ENCODE data around the gene ABLIM1. TPM values are rescaled to one million over a fixed set of nuclear protein-coding genes. Genes with fewer than 3 reads are reported as not detected.

The ABLIM1 gene
- total and polyA plus RNA-seq, 2 donors (not counting 1 experiment from before 2014, with no cell fraction given), result 5.3 to 13.6 TPM

DNA sequence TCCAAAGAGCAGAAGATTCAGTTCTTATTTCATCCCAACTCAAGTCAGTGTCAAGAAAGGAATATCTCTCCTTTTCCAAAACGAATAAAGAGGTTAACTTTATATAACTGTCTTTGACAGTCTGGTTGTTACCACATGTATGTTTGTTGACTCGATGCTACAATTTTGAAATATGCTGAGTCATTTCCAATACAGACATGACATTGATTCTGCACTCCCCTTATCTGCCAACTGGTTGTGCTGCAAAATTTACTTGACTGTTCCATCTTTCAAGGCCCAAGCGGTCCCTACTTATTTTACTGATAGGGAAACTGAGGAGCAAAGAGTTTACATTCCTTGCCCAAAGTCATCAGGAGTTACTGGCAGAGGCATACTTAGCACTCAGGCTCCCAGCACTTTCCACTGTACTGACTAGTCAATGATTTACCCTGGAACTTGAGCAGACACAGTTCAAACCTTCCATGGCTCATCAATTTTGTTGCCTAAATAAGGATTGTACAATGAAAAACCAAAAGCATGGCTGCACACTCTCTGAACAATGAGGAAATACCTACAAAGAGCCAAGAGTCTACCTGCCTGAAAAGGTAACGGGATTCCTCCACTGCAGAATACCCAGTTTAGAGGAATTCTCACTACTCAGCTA, 52.8 kb downstream of the ABLIM1 start:
- no peaks in the 10 kb centered on the region for H3K9me3 ChIP-seq (ENCODE audit: control insufficient read depth, insufficient read depth, low read depth, low read length)
- H3K9ac ChIP-seq (ENCODE audit: insufficient read depth, low read length), result no peak overlapping the region
- no peaks in the 10 kb centered on the region for H3K4me1 ChIP-seq (ENCODE audit: control insufficient read depth, extremely low read depth, insufficient read depth, low read length)
- H3K79me2 ChIP-seq (ENCODE audit: control insufficient read depth, insufficient read depth, low read length), result no peaks in the 10 kb centered on the region
- peak in 1 of 2 donors; percentile 6 for DNase-seq (ENCODE audit: low read depth in 2 of 2)
- TF ChIP-seq EZH2 (IDR thresholded peaks at IDR 0.05; ENCODE audit: low read length, missing control alignments), result no peak
- TF ChIP-seq, protein P1, sequence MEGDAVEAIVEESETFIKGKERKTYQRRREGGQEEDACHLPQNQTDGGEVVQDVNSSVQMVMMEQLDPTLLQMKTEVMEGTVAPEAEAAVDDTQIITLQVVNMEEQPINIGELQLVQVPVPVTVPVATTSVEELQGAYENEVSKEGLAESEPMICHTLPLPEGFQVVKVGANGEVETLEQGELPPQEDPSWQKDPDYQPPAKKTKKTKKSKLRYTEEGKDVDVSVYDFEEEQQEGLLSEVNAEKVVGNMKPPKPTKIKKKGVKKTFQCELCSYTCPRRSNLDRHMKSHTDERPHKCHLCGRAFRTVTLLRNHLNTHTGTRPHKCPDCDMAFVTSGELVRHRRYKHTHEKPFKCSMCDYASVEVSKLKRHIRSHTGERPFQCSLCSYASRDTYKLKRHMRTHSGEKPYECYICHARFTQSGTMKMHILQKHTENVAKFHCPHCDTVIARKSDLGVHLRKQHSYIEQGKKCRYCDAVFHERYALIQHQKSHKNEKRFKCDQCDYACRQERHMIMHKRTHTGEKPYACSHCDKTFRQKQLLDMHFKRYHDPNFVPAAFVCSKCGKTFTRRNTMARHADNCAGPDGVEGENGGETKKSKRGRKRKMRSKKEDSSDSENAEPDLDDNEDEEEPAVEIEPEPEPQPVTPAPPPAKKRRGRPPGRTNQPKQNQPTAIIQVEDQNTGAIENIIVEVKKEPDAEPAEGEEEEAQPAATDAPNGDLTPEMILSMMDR (conservative IDR thresholded peaks at IDR 0.05 in 1 of 2, IDR thresholded peaks at IDR 0.05 in 1 of 2; ENCODE audit: low read depth in 1 of 2, low read length in 2 of 2), result no peak
- no peaks in the 10 kb centered on the region for H3K36me3 ChIP-seq (ENCODE audit: control insufficient read depth, insufficient read depth, low read length)
- no peaks in the 10 kb centered on the region for H4K20me1 ChIP-seq (ENCODE audit: control insufficient read depth, extremely low read depth, insufficient read depth, low read length)
- H3K27ac ChIP-seq (ENCODE audit: insufficient read depth, low read length), result no peak overlapping the region
- no peak overlapping the region for H3K4me2 ChIP-seq (ENCODE audit: extremely low read depth, insufficient read depth, low read length)
- H3K4me3 ChIP-seq (replicated peaks in 1 of 4; ENCODE audit: control extremely low read depth in 1 of 4, insufficient read depth in 1 of 4, low read depth in 3 of 4, low read length in 4 of 4), result no peak overlapping the region
- no peaks in the 10 kb centered on the region for H3K27me3 ChIP-seq (ENCODE audit: control insufficient read depth, insufficient read depth, low read length)
- no peak overlapping the region for H2AFZ ChIP-seq (ENCODE audit: low read length)

DNA sequence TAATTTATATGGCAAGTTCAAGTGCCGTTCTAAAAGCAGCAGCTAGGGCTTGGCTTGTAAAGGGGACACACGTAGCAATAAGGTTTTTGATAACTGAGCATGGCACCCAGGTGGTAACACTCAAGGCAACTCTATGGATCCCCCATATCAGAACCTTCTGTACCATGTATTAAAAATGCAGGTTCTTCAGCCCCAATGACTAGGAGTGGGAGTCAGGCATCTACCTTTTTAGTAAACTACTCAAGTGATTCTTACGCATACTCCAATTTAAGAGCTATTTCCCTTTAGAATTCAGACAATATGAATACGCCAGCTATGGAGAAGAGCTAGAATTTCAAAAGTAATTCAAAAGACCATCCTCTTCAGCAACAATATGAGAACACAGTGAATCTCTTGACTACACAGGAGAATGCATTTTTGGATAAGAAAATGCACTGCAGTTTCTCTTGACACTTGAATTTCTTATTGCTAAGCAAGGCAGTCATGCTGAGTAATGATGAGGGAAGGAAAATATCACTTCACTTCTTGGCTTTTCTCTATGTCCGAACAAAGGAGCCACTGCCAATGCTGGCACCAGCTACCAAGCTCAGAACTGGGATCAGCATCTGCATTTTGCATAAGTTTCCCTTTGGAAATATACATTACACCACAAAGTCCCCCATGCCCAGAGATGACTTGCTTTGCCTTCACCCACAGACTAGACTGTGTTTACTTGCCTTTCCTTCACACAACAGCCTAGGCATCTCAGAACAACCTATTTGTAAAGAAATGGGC, 53.5 kb downstream of the ABLIM1 start:
- H4K20me1 ChIP-seq (ENCODE audit: control insufficient read depth, extremely low read depth, insufficient read depth, low read length), result no peaks in the 10 kb centered on the region
- no peak overlapping the region for H3K27ac ChIP-seq (ENCODE audit: insufficient read depth, low read length)
- no peaks in the 10 kb centered on the region for H3K4me1 ChIP-seq (ENCODE audit: control insufficient read depth, extremely low read depth, insufficient read depth, low read length)
- no peaks in the 10 kb centered on the region for H3K36me3 ChIP-seq (ENCODE audit: control insufficient read depth, insufficient read depth, low read length)
- DNase-seq (ENCODE audit: low read depth in 2 of 2), result no peak
- TF ChIP-seq, protein P1 (conservative IDR thresholded peaks at IDR 0.05 in 1 of 2, IDR thresholded peaks at IDR 0.05 in 1 of 2; ENCODE audit: low read depth in 1 of 2, low read length in 2 of 2), result no peak
- TF ChIP-seq EZH2 (IDR thresholded peaks at IDR 0.05; ENCODE audit: low read length, missing control alignments), result no peak
- H3K9me3 ChIP-seq (ENCODE audit: control insufficient read depth, insufficient read depth, low read depth, low read length), result no peaks in the 10 kb centered on the region
- no peaks in the 10 kb centered on the region for H3K27me3 ChIP-seq (ENCODE audit: control insufficient read depth, insufficient read depth, low read length)
- H3K4me2 ChIP-seq (ENCODE audit: extremely low read depth, insufficient read depth, low read length), result no peak overlapping the region
- no peak overlapping the region for H2AFZ ChIP-seq (ENCODE audit: low read length)
- no peaks in the 10 kb centered on the region for H3K79me2 ChIP-seq (ENCODE audit: control insufficient read depth, insufficient read depth, low read length)
- H3K4me3 ChIP-seq (replicated peaks in 1 of 4; ENCODE audit: control extremely low read depth in 1 of 4, insufficient read depth in 1 of 4, low read depth in 3 of 4, low read length in 4 of 4), result no peak overlapping the region
- H3K9ac ChIP-seq (ENCODE audit: insufficient read depth, low read length), result no peak overlapping the region

DNA sequence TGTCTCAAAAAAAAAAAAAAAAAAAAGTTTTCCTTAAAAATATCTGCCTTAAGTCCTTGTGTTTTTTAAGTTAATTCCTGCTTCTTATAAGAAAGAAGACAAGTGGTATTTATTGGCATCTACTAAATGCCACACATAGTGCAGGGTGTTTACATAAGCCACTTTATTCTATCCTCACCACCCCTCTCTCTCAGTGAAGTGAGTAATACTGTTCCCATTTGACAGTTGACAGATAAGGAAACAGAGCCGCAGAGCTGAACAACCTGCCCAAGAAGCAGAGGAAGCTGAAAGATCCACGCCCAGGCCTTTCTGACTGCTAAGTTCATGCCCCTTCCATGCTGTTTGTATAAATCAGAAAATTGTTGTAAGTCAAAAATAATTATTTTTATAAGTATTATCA, 54.1 kb downstream of the ABLIM1 start:
- no peak overlapping the region for H3K9ac ChIP-seq (ENCODE audit: insufficient read depth, low read length)
- DNase-seq (ENCODE audit: low read depth in 2 of 2), result peak; percentile 9 to 67
- no peaks in the 10 kb centered on the region for H3K79me2 ChIP-seq (ENCODE audit: control insufficient read depth, insufficient read depth, low read length)
- no peak overlapping the region for H3K4me3 ChIP-seq (replicated peaks in 1 of 4; ENCODE audit: control extremely low read depth in 1 of 4, insufficient read depth in 1 of 4, low read depth in 3 of 4, low read length in 4 of 4)
- TF ChIP-seq EZH2 (IDR thresholded peaks at IDR 0.05; ENCODE audit: low read length, missing control alignments), result no peak
- TF ChIP-seq, protein P1 (conservative IDR thresholded peaks at IDR 0.05 in 1 of 2, IDR thresholded peaks at IDR 0.05 in 1 of 2; ENCODE audit: low read depth in 1 of 2, low read length in 2 of 2), result no peak
- H3K4me1 ChIP-seq (ENCODE audit: control insufficient read depth, extremely low read depth, insufficient read depth, low read length), result no peaks in the 10 kb centered on the region
- no peaks in the 10 kb centered on the region for H3K9me3 ChIP-seq (ENCODE audit: control insufficient read depth, insufficient read depth, low read depth, low read length)
- no peak overlapping the region for H2AFZ ChIP-seq (ENCODE audit: low read length)
- no peaks in the 10 kb centered on the region for H3K27me3 ChIP-seq (ENCODE audit: control insufficient read depth, insufficient read depth, low read length)
- H3K4me2 ChIP-seq (ENCODE audit: extremely low read depth, insufficient read depth, low read length), result no peak overlapping the region
- H3K36me3 ChIP-seq (ENCODE audit: control insufficient read depth, insufficient read depth, low read length), result no peaks in the 10 kb centered on the region
- no peak overlapping the region for H3K27ac ChIP-seq (ENCODE audit: insufficient read depth, low read length)
- no peaks in the 10 kb centered on the region for H4K20me1 ChIP-seq (ENCODE audit: control insufficient read depth, extremely low read depth, insufficient read depth, low read length)

Data from fibroblast of lung (primary cell).